Breast epithelium (tissue), 4 donors: ENCODE data around the gene KHK. TPM values are rescaled to one million over a fixed set of nuclear protein-coding genes. Genes with fewer than 3 reads are reported as not detected.

Source experiments
- DNase-seq, 2 donors: peaks; one replicate each; pipeline ENCODE4 v3.0.0-alpha.2; 2019; ENCODE audit warnings: low spot score in 2 of 2
- H3K27ac ChIP-seq, 2 donors: fragments of 200-600 bp; sonication (generic) in 1 of 2; one replicate each; pipeline ENCODE4 v1.5.1; 2016 to 2019; ENCODE audit warnings: mild to moderate bottlenecking in 1 of 2
- H3K27me3 ChIP-seq, 2 donors: fragments of 200-600 bp; sonication (generic) in 1 of 2; one replicate each; pipeline versions ENCODE4 v1.5.1 to v1.6.0; 2017 to 2019; ENCODE audit warnings: control low read depth in 1 of 2, mild to moderate bottlenecking in 1 of 2
- H3K36me3 ChIP-seq: fragments of 200-600 bp; one replicate; pipeline ENCODE4 v1.5.1; 2019
- H3K4me1 ChIP-seq, 2 donors: fragments of 200-600 bp; sonication (generic); one replicate each; pipeline ENCODE4 v1.5.1; 2016 to 2019; ENCODE audit warnings: control low read depth in 1 of 2
- H3K4me3 ChIP-seq, 3 donors: fragments of 200-600 bp; sonication (generic); 1 replicate in 2 of 3; 2 replicates in 1 of 3; pipeline ENCODE4 v1.5.1; 2016 to 2019; ENCODE audit warnings: mild to moderate bottlenecking in 3 of 3, moderate library complexity in 2 of 3
- H3K9me3 ChIP-seq, 2 donors: fragments of 200-600 bp; sonication (generic) in 1 of 2; one replicate each; pipeline ENCODE4 v1.5.1; 2016 to 2019; ENCODE audit warnings: control low read depth in 1 of 2
- CTCF ChIP-seq, 3 donors: fragments of 450-650 bp; IDR thresholded peaks; one replicate each; pipeline ENCODE4 v1.5.1; 2016 to 2017; ENCODE audit warnings: antibody characterized with exemption in 3 of 3, mild to moderate bottlenecking in 3 of 3, moderate library complexity in 3 of 3
- POLR2A ChIP-seq: fragments of 450-650 bp; IDR thresholded peaks from one replicate; pipeline ENCODE4 v1.6.1; 2016; ENCODE audit warnings: antibody characterized with exemption, mild to moderate bottlenecking, moderate library complexity
- POLR2AphosphoS5 ChIP-seq, 3 donors: sonication (generic); formaldehyde crosslinking; IDR thresholded peaks; one replicate each; pipeline ENCODE4 v1.6.1; 2017; ENCODE audit warnings: antibody characterized with exemption in 3 of 3
- intact Hi-C: fragments of 100-400 bp; cut with DNase I; formaldehyde crosslinking; loops from one replicate; pipeline ENCODE4 v1.15.1; 2023; ENCODE audit warnings: low total_unique reads
- total RNA-seq, 3 donors: library from RNA; depleted of rRNA; stranded (reverse); fragments of >200 nt; gene quantifications; one replicate each; pipeline ENCODE4 v1.1.0, GENCODE V29; 2016

Gene KHK
- total RNA-seq, 3 donors from 2014 or later = 2.2 to 4.1 (median 3.6) TPM

DNA sequence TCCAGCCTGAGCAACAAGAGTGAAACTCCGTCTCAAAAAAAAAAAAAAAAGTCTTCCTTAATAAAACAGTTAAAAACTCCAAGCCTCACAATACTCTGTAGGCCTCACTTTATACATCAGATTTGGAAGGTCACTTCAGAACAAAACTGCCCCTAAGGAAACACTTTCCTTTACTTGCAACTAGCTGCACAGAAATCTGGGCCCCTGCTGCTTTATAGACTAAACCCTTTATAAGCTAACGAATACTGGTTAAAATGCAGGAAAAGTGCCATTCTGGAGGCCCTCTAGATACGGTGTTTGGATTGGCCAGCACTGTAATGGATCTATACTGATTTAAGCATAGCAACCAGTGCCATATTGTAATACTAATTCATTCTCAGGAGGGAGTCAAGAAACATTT lies 38.5 kb downstream of the KHK start:
- Histone ChIP-seq H3K36me3 (no peaks in the 10 kb centered on the region), H3K4me3 (no peak overlapping the region), H3K27me3 (no peaks in the 10 kb centered on the region), H3K4me1 (no peaks in the 10 kb centered on the region), H3K27ac (no peak overlapping the region), H3K9me3 (no peaks in the 10 kb centered on the region)
- intact Hi-C loops = no loop called here
- DNase-seq = no peak
- TF ChIP-seq POLR2AphosphoS5 (IDR thresholded peaks at IDR 0.05) = no peak
- TF ChIP-seq POLR2A = no peak
- no peak for TF ChIP-seq CTCF (IDR thresholded peaks at IDR 0.05)

GRCh38 chr2:27126252-27126710 lies 39.7 kb downstream of the KHK start:
- Histone ChIP-seq H3K36me3 (no peaks in the 10 kb centered on the region), H3K4me3 (no peak overlapping the region), H3K4me1 (no peaks in the 10 kb centered on the region), H3K27ac (no peak overlapping the region), H3K9me3 (no peaks in the 10 kb centered on the region), H3K27me3 (no peaks in the 10 kb centered on the region)
- intact Hi-C loops = no loop called here
- DNase-seq = no peak
- TF ChIP-seq POLR2AphosphoS5 (IDR thresholded peaks at IDR 0.05) = no peak
- no peak for TF ChIP-seq POLR2A
- TF ChIP-seq CTCF (IDR thresholded peaks at IDR 0.05) = no peak

- intact Hi-C loops = loop anchor here (2.0 kb wide), 1 partner anchor 33 kb away; no protein-coding TSS in a partner anchor
- DNase-seq = no peak
- TF ChIP-seq POLR2A (no peak), CTCF (IDR thresholded peaks at IDR 0.05) (no peak)
- H3K9me3 ChIP-seq = no peaks in the 10 kb centered on the region
- no peaks in the 10 kb centered on the region for H3K36me3 ChIP-seq
- no peak overlapping the region for H3K4me3 ChIP-seq
- H3K27ac ChIP-seq = peak overlapping the region in 1 of 2 donors; percentile 3
- H3K27me3 ChIP-seq = no peaks in the 10 kb centered on the region
- H3K4me1 ChIP-seq = peaks cover 4% of the 10 kb centered on the region in 2 donors
Measured at GRCh38 chr2:27127883-27128667, 41.5 kb downstream of the KHK start.

GRCh38 chr2:27128668-27129571 lies 42.3 kb downstream of the KHK start:
- no peaks in the 10 kb centered on the region for H3K36me3 ChIP-seq
- H3K4me3 ChIP-seq = no peak overlapping the region
- intact Hi-C loops = loop anchor here (2.0 kb wide), 1 partner anchor 34 kb away; no protein-coding TSS in a partner anchor
- peaks cover 7 to 10% of the 10 kb centered on the region in 2 donors for H3K4me1 ChIP-seq
- no peak for TF ChIP-seq POLR2A
- no peak for TF ChIP-seq POLR2AphosphoS5 (IDR thresholded peaks at IDR 0.05)
- TF ChIP-seq CTCF (IDR thresholded peaks at IDR 0.05) = no peak
- no peaks in the 10 kb centered on the region for H3K9me3 ChIP-seq
- H3K27ac ChIP-seq = no peak overlapping the region
- H3K27me3 ChIP-seq = no peaks in the 10 kb centered on the region
- DNase-seq = no peak
